ENCODE results near the gene MROH2A.

The MROH2A gene

DNA sequence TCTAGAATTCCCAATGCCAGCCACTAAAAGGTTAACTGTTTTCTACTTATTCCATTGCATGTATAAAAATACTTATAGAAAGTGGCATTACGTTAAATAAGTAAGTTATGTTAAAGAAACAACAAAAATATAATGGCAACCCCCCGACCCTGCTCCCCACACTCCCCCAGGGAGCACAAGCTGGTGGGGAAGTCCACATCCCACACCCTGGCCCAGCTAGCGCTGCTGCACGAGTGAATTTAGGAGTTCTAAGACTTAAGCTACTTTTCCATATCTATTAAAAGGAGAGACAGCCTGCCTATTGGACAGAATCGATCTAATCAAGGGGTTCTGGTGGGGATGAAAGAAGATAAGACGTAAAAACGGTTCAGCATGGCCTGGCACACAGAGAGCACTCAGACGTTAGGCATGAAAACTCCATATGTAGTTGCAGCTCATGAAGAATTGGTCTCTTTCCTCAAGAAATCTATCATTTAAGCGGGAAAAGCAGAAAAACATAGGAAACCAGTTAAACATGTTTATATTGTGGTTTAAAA is 59.6 kb downstream of the MROH2A start:
- no peak for DNase-seq (ENCODE audit: low read depth)
- no peak overlapping the region for H3K4me3 ChIP-seq (ENCODE audit: low read length)
- TF ChIP-seq CTCF (IDR thresholded peaks at IDR 0.05; ENCODE audit: insufficient read depth, low read depth, low read length, missing control alignments) = no peak

- no peak for DNase-seq (ENCODE audit: low read depth)
- H3K4me3 ChIP-seq (ENCODE audit: low read length) = no peak overlapping the region
- TF ChIP-seq CTCF (IDR thresholded peaks at IDR 0.05; ENCODE audit: insufficient read depth, low read depth, low read length, missing control alignments) = no peak
Measured at GRCh38 chr2:233838251-233838650, 60.1 kb downstream of the MROH2A start.

GRCh38 chr2:233838726-233839446 is 60.8 kb downstream of the MROH2A start:
- no peak for TF ChIP-seq CTCF (IDR thresholded peaks at IDR 0.05; ENCODE audit: insufficient read depth, low read depth, low read length, missing control alignments)

DNA sequence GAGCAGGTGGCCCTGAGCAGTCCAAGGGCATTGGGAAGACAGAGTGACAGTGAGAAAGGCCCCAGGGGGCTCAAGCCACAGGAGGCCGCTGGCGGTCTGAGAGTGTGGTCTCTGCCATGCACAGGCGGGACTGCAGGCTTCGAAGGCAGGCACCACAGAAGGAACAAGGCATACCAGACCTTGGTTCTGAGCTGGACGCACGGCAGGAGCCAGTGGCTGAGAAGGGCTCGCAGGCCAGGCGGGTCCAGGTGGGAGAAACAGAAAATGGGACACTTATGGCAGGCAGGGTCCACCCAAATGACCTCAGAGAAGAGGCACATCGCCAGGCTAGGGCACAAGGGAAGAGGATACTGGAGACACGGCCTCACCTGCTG is 61.3 kb downstream of the MROH2A start:
- H3K4me3 ChIP-seq (ENCODE audit: low read length) = no peak overlapping the region
- no peak for DNase-seq (ENCODE audit: low read depth)
- TF ChIP-seq CTCF (IDR thresholded peaks at IDR 0.05; ENCODE audit: insufficient read depth, low read depth, low read length, missing control alignments) = no peak

More at GRCh38 chr2:233838726-233839446, 60.8 kb downstream of the MROH2A start:
- DNase-seq (ENCODE audit: low read depth) = no peak
- H3K4me3 ChIP-seq (ENCODE audit: low read length) = no peak overlapping the region

DNA sequence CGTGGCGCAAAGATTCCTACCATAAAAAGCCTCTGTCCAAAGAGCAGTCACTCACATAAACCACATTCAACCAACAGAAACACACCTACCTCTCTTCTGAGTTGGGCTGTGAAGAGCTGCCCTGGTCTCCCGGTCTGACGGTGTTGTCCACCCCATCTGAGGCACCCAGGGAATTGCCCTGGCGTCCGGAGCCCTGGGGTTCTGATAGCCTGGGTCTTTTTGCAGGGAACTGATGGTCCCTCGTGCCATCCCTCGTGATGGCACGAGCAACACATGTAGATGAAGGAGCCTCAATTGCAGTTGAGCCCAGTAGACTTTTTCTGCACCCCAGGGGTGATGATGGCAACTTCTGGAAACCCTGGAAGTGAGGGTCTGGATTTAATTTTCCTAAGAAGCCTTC is 62.4 kb downstream of the MROH2A start:
- no peak overlapping the region for H3K4me3 ChIP-seq (ENCODE audit: low read length)
- no peak for TF ChIP-seq CTCF (IDR thresholded peaks at IDR 0.05; ENCODE audit: insufficient read depth, low read depth, low read length, missing control alignments)
- no peak for DNase-seq (ENCODE audit: low read depth)

GRCh38 chr2:233841183-233841582 is 63.1 kb downstream of the MROH2A start:
- no peak overlapping the region for H3K4me3 ChIP-seq (ENCODE audit: low read length)
- TF ChIP-seq CTCF (IDR thresholded peaks at IDR 0.05; ENCODE audit: insufficient read depth, low read depth, low read length, missing control alignments) = no peak
- DNase-seq (ENCODE audit: low read depth) = no peak
